ENCODE measurements around the gene TNFAIP3.

- TF ChIP-seq CTCF (IDR thresholded peaks at IDR 0.05; ENCODE audit: low read depth, low read length) (no peak), EZH2phosphoT487 (IDR thresholded peaks at IDR 0.05; ENCODE audit: low read depth) (no peak)
Observed at GRCh38 chr6:137893181-137893580, 26.1 kb downstream of the TNFAIP3 start.
